ENCODE data around the gene ADH1C.
"Not testable (repeated sequence)": the region's sequence is repeated elsewhere in the genome, so short reads cannot be mapped to it uniquely, and the experiment has no call there.

ADH1C gene

GRCh38 chr4:99352602-99353537 is at the start of gene ADH1C:
Gene ADH1C (minus strand): TSS chr4:99352746. CDS start chr4:99352675, 71 bp downstream.
- no peak for DNase-seq

- no peak for DNase-seq
Observed at GRCh38 chr4:99400831-99401230, 48.3 kb upstream of the ADH1C start.

DNA sequence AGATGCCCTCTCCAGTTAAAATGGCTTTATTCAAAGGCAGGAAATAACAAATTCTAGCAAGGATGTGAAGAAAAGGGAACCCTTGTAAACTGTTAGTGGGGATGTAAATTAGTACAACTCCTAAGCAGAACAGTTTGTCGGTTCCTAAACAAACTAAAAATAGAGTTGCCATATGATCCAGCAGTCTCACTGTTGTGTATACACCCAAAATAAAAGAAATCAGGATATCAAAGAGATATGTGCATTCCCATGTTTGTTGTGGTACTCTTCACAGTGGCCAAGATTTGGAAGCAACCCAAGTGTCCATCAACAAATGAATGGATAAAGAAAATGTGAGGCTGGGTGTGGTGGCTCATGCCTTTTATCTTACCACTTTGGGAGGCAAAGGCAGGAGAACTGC is 46.5 kb upstream of the ADH1C start:
- no peak for DNase-seq

- no peak for DNase-seq
Observed at GRCh38 chr4:99395595-99396364, 43.2 kb upstream of the ADH1C start.

- no peak for DNase-seq
Observed at GRCh38 chr4:99394896-99395295, 42.4 kb upstream of the ADH1C start.

DNA sequence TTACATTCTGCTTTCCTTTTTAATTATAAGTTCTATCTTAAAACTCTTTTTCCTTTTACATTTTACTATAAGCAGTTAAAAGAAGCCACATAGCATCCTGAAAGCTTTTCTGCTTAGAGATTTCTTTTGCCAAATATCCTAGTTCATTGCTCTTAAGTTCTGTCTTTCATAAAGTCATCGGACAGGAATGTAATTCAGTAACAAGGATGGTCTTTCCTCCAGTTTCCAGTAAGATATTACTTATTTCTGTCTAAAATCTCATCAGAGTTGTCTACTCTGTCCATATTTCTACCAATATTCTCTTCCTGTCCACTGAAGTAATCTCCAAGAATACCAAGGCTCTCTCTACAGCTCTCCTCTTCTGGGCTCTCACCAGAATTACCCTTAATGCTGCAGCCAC is 37.5 kb upstream of the ADH1C start:
- no peak for DNase-seq

GRCh38 chr4:99389606-99390005 is 37.1 kb upstream of the ADH1C start:
- no peak for DNase-seq

- DNase-seq, result no peak
Observed at GRCh38 chr4:99383833-99384392, 31.4 kb upstream of the ADH1C start.

GRCh38 chr4:99383399-99383798 is 30.9 kb upstream of the ADH1C start:
- no peak for DNase-seq

GRCh38 chr4:99382745-99383360 is 30.3 kb upstream of the ADH1C start:
- DNase-seq, result no peak

- DNase-seq, result no peak
Observed at GRCh38 chr4:99381588-99382175, 29.1 kb upstream of the ADH1C start.

GRCh38 chr4:99379571-99379970 is 27.0 kb upstream of the ADH1C start:
- DNase-seq, result no peak

GRCh38 chr4:99378876-99379275 is 26.3 kb upstream of the ADH1C start:
- no peak for DNase-seq

DNA sequence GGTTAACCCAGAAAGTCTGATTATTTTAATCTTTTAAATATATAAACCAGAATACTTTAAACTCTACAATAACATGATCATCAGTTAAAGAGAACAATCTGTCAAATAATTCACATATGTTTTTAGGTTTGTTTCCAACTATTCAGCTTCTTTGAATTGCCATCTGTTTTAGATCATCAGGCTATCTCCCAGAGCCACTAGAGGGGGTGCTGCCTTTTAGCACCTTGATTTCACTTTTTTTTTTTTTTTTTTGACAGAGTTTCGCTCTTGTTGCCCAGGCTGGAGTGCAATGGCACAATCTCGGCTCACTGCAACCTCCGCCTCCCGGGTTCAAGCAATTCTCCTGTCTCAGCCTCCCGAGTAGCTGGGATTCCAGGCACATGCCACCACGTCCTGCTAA is 24.8 kb upstream of the ADH1C start:
- not testable (repeated sequence) for DNase-seq

GRCh38 chr4:99372464-99372863 is 19.9 kb upstream of the ADH1C start:
- DNase-seq, result not testable (repeated sequence)

- not testable (repeated sequence) for DNase-seq
Observed at GRCh38 chr4:99367817-99368216, 15.3 kb upstream of the ADH1C start.

GRCh38 chr4:99366491-99366890 is 13.9 kb upstream of the ADH1C start:
- no peak for DNase-seq

- DNase-seq, result no peak
Observed at GRCh38 chr4:99362768-99363167, 10.2 kb upstream of the ADH1C start.

- DNase-seq, result no peak
Observed at GRCh38 chr4:99361899-99362275, 9.3 kb upstream of the ADH1C start.

GRCh38 chr4:99361268-99361898 is 8.8 kb upstream of the ADH1C start:
- no peak for DNase-seq

- no peak for DNase-seq
Observed at GRCh38 chr4:99359480-99360204, 7.1 kb upstream of the ADH1C start.

- no peak for DNase-seq
Observed at GRCh38 chr4:99357948-99358347, 5.4 kb upstream of the ADH1C start.
